ENCODE data around the gene CEL.
"Not testable (repeated sequence)": the region's sequence is repeated elsewhere in the genome, so short reads cannot be mapped to it uniquely, and the experiment has no call there.

The CEL gene

DNA sequence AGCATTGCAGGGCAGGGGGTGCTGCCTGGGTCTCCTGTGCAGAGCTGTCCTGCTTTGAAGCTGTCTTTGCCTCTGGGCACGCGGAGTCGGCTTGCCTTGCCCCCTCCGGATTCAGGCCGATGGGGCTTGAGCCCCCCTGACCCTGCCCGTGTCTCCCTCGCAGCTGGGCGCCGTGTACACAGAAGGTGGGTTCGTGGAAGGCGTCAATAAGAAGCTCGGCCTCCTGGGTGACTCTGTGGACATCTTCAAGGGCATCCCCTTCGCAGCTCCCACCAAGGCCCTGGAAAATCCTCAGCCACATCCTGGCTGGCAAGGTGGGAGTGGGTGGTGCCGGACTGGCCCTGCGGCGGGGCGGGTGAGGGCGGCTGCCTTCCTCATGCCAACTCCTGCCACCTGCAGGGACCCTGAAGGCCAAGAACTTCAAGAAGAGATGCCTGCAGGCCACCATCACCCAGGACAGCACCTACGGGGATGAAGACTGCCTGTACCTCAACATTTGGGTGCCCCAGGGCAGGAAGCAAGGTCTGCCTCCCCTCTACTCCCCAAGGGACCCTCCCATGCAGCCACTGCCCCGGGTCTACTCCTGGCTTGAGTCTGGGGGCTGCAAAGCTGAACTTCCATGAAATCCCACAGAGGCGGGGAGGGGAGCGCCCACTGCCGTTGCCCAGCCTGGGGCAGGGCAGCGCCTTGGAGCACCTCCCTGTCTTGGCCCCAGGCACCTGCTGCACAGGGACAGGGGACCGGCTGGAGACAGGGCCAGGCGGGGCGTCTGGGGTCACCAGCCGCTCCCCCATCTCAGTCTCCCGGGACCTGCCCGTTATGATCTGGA, 2.7 kb downstream of the CEL start:
- no peak for TF ChIP-seq ZNF274 (IDR thresholded peaks at IDR 0.05; ENCODE audit: low read depth, low read length)
- TF ChIP-seq YY1 (IDR thresholded peaks at IDR 0.05; ENCODE audit: insufficient read depth, insufficient read length), result no peak
- TF ChIP-seq SUZ12 (IDR thresholded peaks at IDR 0.05; ENCODE audit: extremely low read depth, insufficient read depth, insufficient read length), result no peak
- H3K27me3 ChIP-seq (ENCODE audit: insufficient read depth, insufficient read length), result no peaks in the 10 kb centered on the region
- no peak overlapping the region for H3K9ac ChIP-seq (ENCODE audit: insufficient read length, low read depth)
- DNase-seq (ENCODE audit: low read depth, low spot score), result no peak
- H3K4me1 ChIP-seq (ENCODE audit: insufficient read depth, insufficient read length), result peaks cover 21% of the 10 kb centered on the region
- no peak overlapping the region for H3K4me3 ChIP-seq (ENCODE audit: insufficient read length, low read depth)
- H3K36me3 ChIP-seq (ENCODE audit: insufficient read depth, insufficient read length, low read length), result peaks cover 40% of the 10 kb centered on the region
- no peaks in the 10 kb centered on the region for H3K9me3 ChIP-seq (ENCODE audit: insufficient read depth, low read length)

DNA sequence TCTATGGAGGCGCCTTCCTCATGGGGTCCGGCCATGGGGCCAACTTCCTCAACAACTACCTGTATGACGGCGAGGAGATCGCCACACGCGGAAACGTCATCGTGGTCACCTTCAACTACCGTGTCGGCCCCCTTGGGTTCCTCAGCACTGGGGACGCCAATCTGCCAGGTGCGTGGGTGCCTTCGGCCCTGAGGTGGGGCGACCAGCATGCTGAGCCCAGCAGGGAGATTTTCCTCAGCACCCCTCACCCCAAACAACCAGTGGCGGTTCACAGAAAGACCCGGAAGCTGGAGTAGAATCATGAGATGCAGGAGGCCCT, 3.2 kb downstream of the CEL start:
- DNase-seq (ENCODE audit: low read depth, low spot score), result no peak
- Histone ChIP-seq H3K9me3 (ENCODE audit: insufficient read depth, low read length) (no peaks in the 10 kb centered on the region), H3K9ac (ENCODE audit: insufficient read length, low read depth) (no peak overlapping the region), H3K4me1 (ENCODE audit: insufficient read depth, insufficient read length) (peaks cover 18% of the 10 kb centered on the region), H3K27me3 (ENCODE audit: insufficient read depth, insufficient read length) (no peaks in the 10 kb centered on the region), H3K4me3 (ENCODE audit: insufficient read length, low read depth) (no peak overlapping the region), H3K36me3 (ENCODE audit: insufficient read depth, insufficient read length, low read length) (peaks cover 39% of the 10 kb centered on the region)
- TF ChIP-seq ZNF274 (IDR thresholded peaks at IDR 0.05; ENCODE audit: low read depth, low read length), result no peak
- no peak for TF ChIP-seq YY1 (IDR thresholded peaks at IDR 0.05; ENCODE audit: insufficient read depth, insufficient read length)
- no peak for TF ChIP-seq SUZ12 (IDR thresholded peaks at IDR 0.05; ENCODE audit: extremely low read depth, insufficient read depth, insufficient read length)

DNA sequence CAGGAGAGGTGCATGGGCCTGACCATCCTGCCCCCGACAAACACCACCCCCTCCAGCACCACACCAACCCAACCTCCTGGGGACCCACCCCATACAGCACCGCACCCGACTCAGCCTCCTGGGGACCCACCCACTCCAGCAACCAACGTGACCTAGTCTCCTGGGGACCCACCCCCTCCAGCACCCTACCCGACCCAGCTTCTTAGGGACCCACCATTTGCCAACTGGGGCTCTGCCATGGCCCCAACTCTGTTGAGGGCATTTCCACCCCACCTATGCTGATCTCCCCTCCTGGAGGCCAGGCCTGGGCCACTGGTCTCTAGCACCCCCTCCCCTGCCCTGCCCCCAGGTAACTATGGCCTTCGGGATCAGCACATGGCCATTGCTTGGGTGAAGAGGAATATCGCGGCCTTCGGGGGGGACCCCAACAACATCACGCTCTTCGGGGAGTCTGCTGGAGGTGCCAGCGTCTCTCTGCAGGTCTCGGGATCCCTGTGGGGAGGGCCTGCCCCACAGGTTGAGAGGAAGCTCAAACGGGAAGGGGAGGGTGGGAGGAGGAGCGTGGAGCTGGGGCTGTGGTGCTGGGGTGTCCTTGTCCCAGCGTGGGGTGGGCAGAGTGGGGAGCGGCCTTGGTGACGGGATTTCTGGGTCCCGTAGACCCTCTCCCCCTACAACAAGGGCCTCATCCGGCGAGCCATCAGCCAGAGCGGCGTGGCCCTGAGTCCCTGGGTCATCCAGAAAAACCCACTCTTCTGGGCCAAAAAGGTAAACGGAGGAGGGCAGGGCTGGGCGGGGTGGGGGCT, 4.6 kb downstream of the CEL start:
- TF ChIP-seq ZNF274 (IDR thresholded peaks at IDR 0.05; ENCODE audit: low read depth, low read length) (no peak), YY1 (IDR thresholded peaks at IDR 0.05; ENCODE audit: insufficient read depth, insufficient read length) (no peak), SUZ12 (IDR thresholded peaks at IDR 0.05; ENCODE audit: extremely low read depth, insufficient read depth, insufficient read length) (no peak)
- H3K4me1 ChIP-seq (ENCODE audit: insufficient read depth, insufficient read length), result peaks cover 13% of the 10 kb centered on the region
- H3K4me3 ChIP-seq (ENCODE audit: insufficient read length, low read depth), result no peak overlapping the region
- no peak overlapping the region for H3K9ac ChIP-seq (ENCODE audit: insufficient read length, low read depth)
- H3K27me3 ChIP-seq (ENCODE audit: insufficient read depth, insufficient read length), result no peaks in the 10 kb centered on the region
- peaks cover 44% of the 10 kb centered on the region for H3K36me3 ChIP-seq (ENCODE audit: insufficient read depth, insufficient read length, low read length)
- no peaks in the 10 kb centered on the region for H3K9me3 ChIP-seq (ENCODE audit: insufficient read depth, low read length)
- no peak for DNase-seq (ENCODE audit: low read depth, low spot score)

DNA sequence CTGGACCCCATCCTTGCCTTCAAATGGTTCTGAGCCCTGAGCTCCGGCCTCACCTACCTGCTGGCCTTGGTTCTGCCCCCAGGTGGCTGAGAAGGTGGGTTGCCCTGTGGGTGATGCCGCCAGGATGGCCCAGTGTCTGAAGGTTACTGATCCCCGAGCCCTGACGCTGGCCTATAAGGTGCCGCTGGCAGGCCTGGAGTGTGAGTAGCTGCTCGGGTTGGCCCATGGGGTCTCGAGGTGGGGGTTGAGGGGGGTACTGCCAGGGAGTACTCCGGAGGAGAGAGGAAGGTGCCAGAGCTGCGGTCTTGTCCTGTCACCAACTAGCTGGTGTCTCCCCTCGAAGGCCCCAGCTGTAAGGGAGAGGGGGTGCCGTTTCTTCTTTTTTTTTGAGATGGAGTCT, 5.2 kb downstream of the CEL start:
- DNase-seq (ENCODE audit: low read depth, low spot score), result no peak
- Histone ChIP-seq H3K36me3 (ENCODE audit: insufficient read depth, insufficient read length, low read length) (peaks cover 48% of the 10 kb centered on the region), H3K27me3 (ENCODE audit: insufficient read depth, insufficient read length) (no peaks in the 10 kb centered on the region), H3K9ac (ENCODE audit: insufficient read length, low read depth) (no peak overlapping the region), H3K9me3 (ENCODE audit: insufficient read depth, low read length) (no peaks in the 10 kb centered on the region), H3K4me1 (ENCODE audit: insufficient read depth, insufficient read length) (peaks cover 10% of the 10 kb centered on the region), H3K4me3 (ENCODE audit: insufficient read length, low read depth) (no peak overlapping the region)
- TF ChIP-seq ZNF274 (IDR thresholded peaks at IDR 0.05; ENCODE audit: low read depth, low read length) (no peak), YY1 (IDR thresholded peaks at IDR 0.05; ENCODE audit: insufficient read depth, insufficient read length) (no peak), SUZ12 (IDR thresholded peaks at IDR 0.05; ENCODE audit: extremely low read depth, insufficient read depth, insufficient read length) (no peak)

DNA sequence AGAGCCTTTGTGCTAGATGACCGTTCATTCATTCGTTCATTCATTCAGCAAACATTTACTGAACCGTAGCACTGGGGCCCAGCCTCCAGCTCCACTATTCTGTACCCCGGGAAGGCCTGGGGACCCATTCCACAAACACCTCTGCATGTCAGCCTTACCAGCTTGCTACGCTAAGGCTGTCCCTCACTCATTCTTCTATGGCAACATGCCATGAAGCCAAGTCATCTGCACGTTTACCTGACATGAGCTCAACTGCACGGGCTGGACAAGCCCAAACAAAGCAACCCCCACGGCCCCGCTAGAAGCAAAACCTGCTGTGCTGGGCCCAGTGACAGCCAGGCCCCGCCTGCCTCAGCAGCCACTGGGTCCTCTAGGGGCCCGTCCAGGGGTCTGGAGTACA, 6.0 kb downstream of the CEL start:
- Histone ChIP-seq H3K4me1 (ENCODE audit: insufficient read depth, insufficient read length) (peaks cover 10% of the 10 kb centered on the region), H3K27me3 (ENCODE audit: insufficient read depth, insufficient read length) (no peaks in the 10 kb centered on the region)

DNA sequence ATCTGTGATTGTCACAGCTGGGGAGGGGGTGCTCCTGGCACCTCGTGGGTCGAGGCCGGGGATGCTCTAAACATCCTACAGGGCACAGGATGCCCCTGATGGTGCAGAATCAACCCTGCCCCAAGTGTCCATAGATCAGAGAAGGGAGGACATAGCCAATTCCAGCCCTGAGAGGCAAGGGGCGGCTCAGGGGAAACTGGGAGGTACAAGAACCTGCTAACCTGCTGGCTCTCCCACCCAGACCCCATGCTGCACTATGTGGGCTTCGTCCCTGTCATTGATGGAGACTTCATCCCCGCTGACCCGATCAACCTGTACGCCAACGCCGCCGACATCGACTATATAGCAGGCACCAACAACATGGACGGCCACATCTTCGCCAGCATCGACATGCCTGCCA, 6.7 kb downstream of the CEL start:
- not testable (repeated sequence) for H3K9me3 ChIP-seq (ENCODE audit: insufficient read depth, low read length); DNase-seq (ENCODE audit: low read depth, low spot score); H3K9ac ChIP-seq (ENCODE audit: insufficient read length, low read depth)

More for the DNA sequence above, 6.0 kb downstream of the CEL start:
- no peak for DNase-seq (ENCODE audit: low read depth, low spot score)
- TF ChIP-seq ZNF274 (IDR thresholded peaks at IDR 0.05; ENCODE audit: low read depth, low read length), result no peak
- TF ChIP-seq SUZ12 (IDR thresholded peaks at IDR 0.05; ENCODE audit: extremely low read depth, insufficient read depth, insufficient read length), result no peak
- no peak for TF ChIP-seq YY1 (IDR thresholded peaks at IDR 0.05; ENCODE audit: insufficient read depth, insufficient read length)
- no peak overlapping the region for H3K9ac ChIP-seq (ENCODE audit: insufficient read length, low read depth)
- H3K36me3 ChIP-seq (ENCODE audit: insufficient read depth, insufficient read length, low read length), result peaks cover 48% of the 10 kb centered on the region
- no peaks in the 10 kb centered on the region for H3K9me3 ChIP-seq (ENCODE audit: insufficient read depth, low read length)
- H3K4me3 ChIP-seq (ENCODE audit: insufficient read length, low read depth), result no peak overlapping the region

DNA sequence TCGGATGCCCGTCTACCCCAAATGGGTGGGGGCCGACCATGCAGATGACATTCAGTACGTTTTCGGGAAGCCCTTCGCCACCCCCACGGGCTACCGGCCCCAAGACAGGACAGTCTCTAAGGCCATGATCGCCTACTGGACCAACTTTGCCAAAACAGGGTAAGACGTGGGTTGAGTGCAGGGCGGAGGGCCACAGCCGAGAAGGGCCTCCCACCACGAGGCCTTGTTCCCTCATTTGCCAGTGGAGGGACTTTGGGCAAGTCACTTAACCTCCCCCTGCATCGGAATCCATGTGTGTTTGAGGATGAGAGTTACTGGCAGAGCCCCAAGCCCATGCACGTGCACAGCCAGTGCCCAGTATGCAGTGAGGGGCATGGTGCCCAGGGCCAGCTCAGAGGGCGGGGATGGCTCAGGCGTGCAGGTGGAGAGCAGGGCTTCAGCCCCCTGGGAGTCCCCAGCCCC, 8.8 kb downstream of the CEL start:
- not testable (repeated sequence) for H3K4me3 ChIP-seq (ENCODE audit: insufficient read length, low read depth); H3K9ac ChIP-seq (ENCODE audit: insufficient read length, low read depth); DNase-seq (ENCODE audit: low read depth, low spot score); H3K27me3 ChIP-seq (ENCODE audit: insufficient read depth, insufficient read length); H3K9me3 ChIP-seq (ENCODE audit: insufficient read depth, low read length); H3K4me1 ChIP-seq (ENCODE audit: insufficient read depth, insufficient read length)
- H3K36me3 ChIP-seq (ENCODE audit: insufficient read depth, insufficient read length, low read length), result peaks cover 26% of the 10 kb centered on the region

More for the DNA sequence above, 6.7 kb downstream of the CEL start:
- not testable (repeated sequence) for H3K4me3 ChIP-seq (ENCODE audit: insufficient read length, low read depth); H3K27me3 ChIP-seq (ENCODE audit: insufficient read depth, insufficient read length); H3K4me1 ChIP-seq (ENCODE audit: insufficient read depth, insufficient read length)
- H3K36me3 ChIP-seq (ENCODE audit: insufficient read depth, insufficient read length, low read length), result peaks cover 44% of the 10 kb centered on the region

DNA sequence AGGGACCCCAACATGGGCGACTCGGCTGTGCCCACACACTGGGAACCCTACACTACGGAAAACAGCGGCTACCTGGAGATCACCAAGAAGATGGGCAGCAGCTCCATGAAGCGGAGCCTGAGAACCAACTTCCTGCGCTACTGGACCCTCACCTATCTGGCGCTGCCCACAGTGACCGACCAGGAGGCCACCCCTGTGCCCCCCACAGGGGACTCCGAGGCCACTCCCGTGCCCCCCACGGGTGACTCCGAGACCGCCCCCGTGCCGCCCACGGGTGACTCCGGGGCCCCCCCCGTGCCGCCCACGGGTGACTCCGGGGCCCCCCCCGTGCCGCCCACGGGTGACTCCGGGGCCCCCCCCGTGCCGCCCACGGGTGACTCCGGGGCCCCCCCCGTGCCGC, 9.2 kb downstream of the CEL start:
- not testable (repeated sequence) for H3K4me3 ChIP-seq (ENCODE audit: insufficient read length, low read depth); DNase-seq (ENCODE audit: low read depth, low spot score)

More for the DNA sequence above, 9.2 kb downstream of the CEL start:
- not testable (repeated sequence) for H3K27me3 ChIP-seq (ENCODE audit: insufficient read depth, insufficient read length); H3K9ac ChIP-seq (ENCODE audit: insufficient read length, low read depth); H3K4me1 ChIP-seq (ENCODE audit: insufficient read depth, insufficient read length); H3K9me3 ChIP-seq (ENCODE audit: insufficient read depth, low read length)
- peaks cover 23% of the 10 kb centered on the region for H3K36me3 ChIP-seq (ENCODE audit: insufficient read depth, insufficient read length, low read length)
